ENCODE data around the gene CEP41. TPM values are rescaled to one million over a fixed set of nuclear protein-coding genes. Genes with fewer than 3 reads are reported as not detected.
A peak's percentile ranks its signal among the peaks of the same experiment; 100 is the strongest.

The CEP41 gene
- 6.0 TPM for polyA plus RNA-seq

DNA sequence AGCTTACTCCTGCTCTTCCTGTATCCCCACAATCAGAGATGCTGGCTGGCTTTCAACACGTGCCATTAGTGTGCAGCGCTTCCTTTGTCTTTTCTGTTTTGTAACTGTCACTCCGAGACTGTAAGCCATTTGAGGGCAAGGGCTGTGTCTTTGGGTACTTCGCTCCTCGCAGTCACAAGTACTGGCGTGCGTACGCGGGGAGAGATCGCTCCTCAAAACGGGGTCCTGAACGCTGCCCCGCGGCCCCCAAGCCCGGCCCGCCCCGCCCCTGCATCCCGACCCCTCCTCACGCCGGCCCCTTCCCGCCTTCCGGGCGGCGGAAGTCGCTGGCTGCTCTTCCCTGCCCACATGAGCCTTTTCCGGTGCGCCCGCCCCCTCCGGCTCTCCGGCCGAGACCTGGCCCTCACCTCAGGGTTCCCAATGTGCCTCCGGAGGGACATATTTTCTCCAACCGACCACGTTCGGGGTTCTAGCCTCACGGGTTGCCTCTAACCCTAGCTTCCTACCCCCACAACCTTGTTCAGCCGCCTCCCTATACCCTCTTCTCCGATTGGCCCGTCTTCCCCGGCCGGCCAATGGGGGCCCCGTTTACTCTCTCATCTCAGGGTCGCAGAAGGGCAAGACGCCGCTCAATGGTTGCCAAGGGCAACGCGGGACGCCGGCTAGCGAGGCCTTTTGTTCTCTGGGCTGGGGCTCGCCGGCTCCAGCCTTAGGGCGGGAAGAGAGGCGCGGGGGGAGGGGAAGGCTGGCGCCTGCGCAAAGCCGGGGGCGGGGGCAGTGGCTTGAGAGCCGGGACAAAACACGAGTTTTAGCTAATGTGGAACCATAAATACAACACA is at the start of gene CEP41:
Gene CEP41, minus strand, starts transcription at position 490 of the 839 bp plus-strand sequence. Its CDS starts 50 bp downstream, at position 440.
- Mint-ChIP-seq H3K27me3 (no peaks in the 10 kb centered on the region), H3K4me3 (peak within 1 kb of the TSS; percentile 96 to 99 (median 99)), H3K27ac (peak within 1 kb of the TSS; percentile 83 to 98 (median 92)), H3K4me1 (peaks cover 7 to 11% (median 10%) of the 10 kb centered on the region in 3 donors), H3K36me3 (no peaks in the 10 kb centered on the region), H3K9me3 (peaks cover 0 to 2% (median 0%) of the 10 kb centered on the region in 3 donors)

DNA sequence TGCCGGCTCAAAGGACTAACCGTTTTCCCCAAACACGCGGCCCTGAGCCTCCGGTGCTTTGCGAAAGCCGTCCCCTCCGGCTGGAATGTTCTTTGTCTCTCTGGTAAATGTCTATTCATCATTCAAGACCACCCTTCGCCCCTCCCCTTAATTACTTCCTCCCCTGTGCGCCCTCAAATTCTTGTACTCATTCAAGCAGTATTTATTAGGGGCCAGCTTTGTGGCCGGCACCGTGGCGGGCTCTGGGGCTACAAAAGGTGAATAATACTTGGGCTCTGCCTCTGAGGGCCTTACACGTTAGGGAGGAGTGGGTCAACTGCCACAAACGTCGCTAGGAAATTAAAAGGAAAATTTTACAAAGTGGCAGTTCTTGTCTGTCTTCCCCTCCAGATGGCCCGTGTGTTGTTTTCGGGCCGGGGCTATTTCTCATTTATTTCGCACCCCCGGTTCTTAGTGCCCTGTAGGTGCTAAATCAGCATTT is 49.5 kb upstream of the CEP41 start:
- peaks cover 8 to 25% (median 18%) of the 10 kb centered on the region in 3 donors for H3K4me1 Mint-ChIP-seq
- peak overlapping the region in 3 of 4 donors; percentile 41 to 64 (median 60) for H3K4me3 Mint-ChIP-seq
- peaks cover 6% of the 10 kb centered on the region for H3K36me3 Mint-ChIP-seq
- H3K27ac Mint-ChIP-seq = no peak overlapping the region
- H3K9me3 Mint-ChIP-seq = peaks cover 0 to 2% (median 0%) of the 10 kb centered on the region in 3 donors
- peaks cover 29% of the 10 kb centered on the region for H3K27me3 Mint-ChIP-seq

DNA sequence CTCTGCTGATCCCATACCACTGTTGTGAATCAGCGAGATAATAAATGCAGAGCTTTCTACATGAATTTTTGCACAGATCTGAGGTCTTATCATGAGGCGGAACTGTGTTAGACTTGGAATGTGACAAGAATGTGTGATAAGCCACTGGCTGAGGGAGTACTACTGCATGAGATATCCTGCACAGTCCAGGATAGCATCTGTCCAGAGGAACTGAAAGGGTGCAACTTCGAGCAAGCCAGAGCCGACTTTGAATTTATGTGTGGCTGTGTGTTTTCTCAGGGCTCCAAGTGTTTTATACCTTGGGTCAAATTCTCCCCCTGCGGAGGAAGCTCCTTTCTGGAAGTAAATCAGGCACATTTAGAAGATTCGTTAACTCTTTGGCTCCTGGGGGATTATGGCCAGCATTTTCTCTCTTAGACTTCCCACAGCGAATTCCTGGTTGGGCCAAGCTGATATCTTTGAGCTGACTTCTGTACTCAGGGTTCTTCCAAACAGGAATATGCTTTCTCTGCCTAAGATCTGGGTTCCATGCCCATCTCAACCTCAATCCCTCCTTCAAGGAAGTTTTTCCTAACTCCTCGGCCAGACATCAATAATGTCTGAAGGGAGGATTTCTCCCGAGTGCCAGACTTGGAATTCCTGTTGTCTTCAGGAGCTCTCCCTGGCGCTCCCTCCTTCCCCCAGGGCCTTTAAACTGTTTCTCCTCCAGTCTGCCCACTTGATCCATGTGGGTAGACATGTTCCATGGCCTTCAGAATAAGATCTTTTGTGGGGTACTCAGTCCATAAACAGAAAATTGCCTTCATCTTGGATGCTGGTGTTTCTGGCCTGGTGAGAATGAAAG is 48.5 kb upstream of the CEP41 start:
- Mint-ChIP-seq H3K36me3 (peaks cover 7% of the 10 kb centered on the region), H3K4me1 (peaks cover 14 to 25% (median 21%) of the 10 kb centered on the region in 3 donors), H3K9me3 (peaks cover 0 to 2% (median 0%) of the 10 kb centered on the region in 3 donors), H3K27me3 (peaks cover 34% of the 10 kb centered on the region), H3K27ac (no peak overlapping the region), H3K4me3 (peak overlapping the region in 1 of 4 donors; percentile 92)

DNA sequence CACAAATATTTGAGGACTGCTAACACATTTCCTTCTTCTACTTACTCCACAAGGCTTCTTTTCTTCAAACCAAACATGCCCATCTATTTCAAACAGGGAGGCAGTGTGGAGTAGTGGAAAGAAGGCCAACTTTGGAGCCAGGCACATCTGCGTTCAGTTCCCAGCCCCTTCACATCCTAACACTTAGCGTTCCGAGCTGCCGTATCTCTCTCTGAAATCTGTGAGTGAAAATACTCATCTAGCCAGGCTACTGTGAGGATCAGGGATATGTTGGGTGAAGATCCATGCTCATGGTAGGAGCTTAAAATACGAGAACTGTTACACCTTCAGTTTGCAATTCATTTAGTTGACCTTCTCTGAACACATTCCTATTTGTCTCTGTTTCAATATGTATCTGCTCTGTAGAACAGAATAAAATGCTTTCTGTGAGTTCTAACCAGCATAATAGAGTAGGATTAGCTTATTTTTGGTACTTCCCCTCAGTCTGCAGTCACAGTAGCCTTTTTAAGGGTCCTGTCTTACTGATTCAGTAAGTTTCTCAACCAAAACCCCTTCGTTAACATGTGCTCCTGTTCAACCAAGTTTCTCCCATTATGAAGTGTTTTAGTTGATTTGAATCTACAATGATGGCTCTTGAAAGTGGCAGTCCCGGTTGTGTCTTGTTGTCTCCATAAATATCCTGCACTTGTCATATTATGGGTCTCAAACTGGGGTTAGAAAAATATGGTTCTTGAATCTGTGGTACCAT is 47.8 kb upstream of the CEP41 start:
- peaks cover 38% of the 10 kb centered on the region for H3K27me3 Mint-ChIP-seq
- H3K27ac Mint-ChIP-seq = peak overlapping the region in 1 of 3 donors; percentile 20
- peak overlapping the region in 1 of 4 donors; percentile 92 for H3K4me3 Mint-ChIP-seq

DNA sequence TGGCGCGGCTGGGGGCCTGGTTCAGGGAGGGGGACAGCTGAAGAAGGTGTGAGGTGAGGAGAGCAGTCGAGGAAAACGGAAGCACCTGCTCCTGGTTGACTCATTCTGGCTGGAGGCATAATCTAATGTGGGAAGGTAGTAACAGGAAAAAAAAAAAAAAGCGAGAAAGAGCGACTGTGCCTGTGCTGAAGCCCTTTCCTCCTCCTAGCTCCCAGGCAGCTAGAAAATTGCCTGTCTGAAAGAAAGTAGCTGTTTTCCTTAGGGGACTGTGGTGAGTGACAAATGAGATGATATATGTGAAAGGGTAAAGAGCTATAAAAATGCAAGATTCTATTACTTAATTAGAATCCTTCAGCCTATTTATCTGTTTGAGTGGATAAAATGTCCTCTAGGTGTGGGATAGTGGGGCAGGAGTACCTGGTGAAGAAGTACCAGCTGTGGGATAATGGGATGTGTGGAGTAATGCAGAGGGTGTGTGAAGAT is 46.2 kb upstream of the CEP41 start:
- H3K36me3 Mint-ChIP-seq = peaks cover 5% of the 10 kb centered on the region
- H3K9me3 Mint-ChIP-seq = no peaks in the 10 kb centered on the region
- peaks cover 14 to 18% (median 17%) of the 10 kb centered on the region in 3 donors for H3K4me1 Mint-ChIP-seq
- peak overlapping the region; percentile 85 to 96 (median 93) for H3K4me3 Mint-ChIP-seq
- no peak overlapping the region for H3K27ac Mint-ChIP-seq
- H3K27me3 Mint-ChIP-seq = peaks cover 31% of the 10 kb centered on the region

More for the DNA sequence above, 47.8 kb upstream of the CEP41 start:
- H3K9me3 Mint-ChIP-seq = peaks cover 0 to 2% (median 0%) of the 10 kb centered on the region in 3 donors
- peaks cover 14 to 25% (median 21%) of the 10 kb centered on the region in 3 donors for H3K4me1 Mint-ChIP-seq
- H3K36me3 Mint-ChIP-seq = peaks cover 5% of the 10 kb centered on the region

- H3K4me3 Mint-ChIP-seq = peak overlapping the region; percentile 85 to 96 (median 93)
- H3K27ac Mint-ChIP-seq = no peak overlapping the region
- H3K4me1 Mint-ChIP-seq = peaks cover 14 to 18% (median 17%) of the 10 kb centered on the region in 3 donors
- peaks cover 30% of the 10 kb centered on the region for H3K27me3 Mint-ChIP-seq
- no peaks in the 10 kb centered on the region for H3K9me3 Mint-ChIP-seq
- H3K36me3 Mint-ChIP-seq = peaks cover 5% of the 10 kb centered on the region
Measured at GRCh38 chr7:130486114-130486953, 45.5 kb upstream of the CEP41 start.

DNA sequence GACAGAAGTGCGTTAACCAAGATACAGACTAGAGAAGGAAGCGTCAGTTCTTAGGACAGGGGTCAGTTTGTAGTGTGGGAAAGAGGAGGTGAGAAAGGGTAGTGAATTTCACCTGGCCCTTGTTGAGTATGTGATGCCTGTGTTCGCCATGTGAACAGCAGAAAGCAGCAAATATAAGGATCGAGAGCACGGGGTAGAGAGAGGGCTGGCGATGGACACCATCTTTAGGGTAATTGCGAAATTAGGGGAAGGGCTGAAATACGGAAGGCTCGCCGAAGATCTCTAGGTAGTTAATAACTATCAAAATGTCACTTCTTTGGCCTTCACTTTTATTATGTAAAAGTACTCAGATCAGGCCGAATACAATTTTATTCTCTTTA is 44.9 kb upstream of the CEP41 start:
- H3K9me3 Mint-ChIP-seq = no peaks in the 10 kb centered on the region
- peaks cover 5% of the 10 kb centered on the region for H3K36me3 Mint-ChIP-seq
- peak overlapping the region in 1 of 3 donors; percentile 11 for H3K27ac Mint-ChIP-seq
- H3K4me3 Mint-ChIP-seq = peak overlapping the region; percentile 85 to 96 (median 93)
- peaks cover 25% of the 10 kb centered on the region for H3K27me3 Mint-ChIP-seq
- H3K4me1 Mint-ChIP-seq = peaks cover 14% of the 10 kb centered on the region in 3 donors

GRCh38 chr7:130483031-130483430 is 42.2 kb upstream of the CEP41 start:
- H3K27me3 Mint-ChIP-seq = peaks cover 18% of the 10 kb centered on the region
- peaks cover 7 to 14% (median 14%) of the 10 kb centered on the region in 3 donors for H3K4me1 Mint-ChIP-seq
- H3K27ac Mint-ChIP-seq = no peak overlapping the region
- peaks cover 3% of the 10 kb centered on the region for H3K36me3 Mint-ChIP-seq
- H3K4me3 Mint-ChIP-seq = no peak overlapping the region
- peaks cover 1 to 6% (median 5%) of the 10 kb centered on the region in 3 donors for H3K9me3 Mint-ChIP-seq

- Mint-ChIP-seq H3K36me3 (peaks cover 3% of the 10 kb centered on the region), H3K4me3 (no peak overlapping the region), H3K9me3 (peaks cover 2 to 7% (median 7%) of the 10 kb centered on the region in 3 donors), H3K4me1 (peaks cover 7 to 12% (median 10%) of the 10 kb centered on the region in 3 donors), H3K27me3 (peaks cover 15% of the 10 kb centered on the region), H3K27ac (no peak overlapping the region)
Measured at GRCh38 chr7:130481898-130482297, 41.1 kb upstream of the CEP41 start.

DNA sequence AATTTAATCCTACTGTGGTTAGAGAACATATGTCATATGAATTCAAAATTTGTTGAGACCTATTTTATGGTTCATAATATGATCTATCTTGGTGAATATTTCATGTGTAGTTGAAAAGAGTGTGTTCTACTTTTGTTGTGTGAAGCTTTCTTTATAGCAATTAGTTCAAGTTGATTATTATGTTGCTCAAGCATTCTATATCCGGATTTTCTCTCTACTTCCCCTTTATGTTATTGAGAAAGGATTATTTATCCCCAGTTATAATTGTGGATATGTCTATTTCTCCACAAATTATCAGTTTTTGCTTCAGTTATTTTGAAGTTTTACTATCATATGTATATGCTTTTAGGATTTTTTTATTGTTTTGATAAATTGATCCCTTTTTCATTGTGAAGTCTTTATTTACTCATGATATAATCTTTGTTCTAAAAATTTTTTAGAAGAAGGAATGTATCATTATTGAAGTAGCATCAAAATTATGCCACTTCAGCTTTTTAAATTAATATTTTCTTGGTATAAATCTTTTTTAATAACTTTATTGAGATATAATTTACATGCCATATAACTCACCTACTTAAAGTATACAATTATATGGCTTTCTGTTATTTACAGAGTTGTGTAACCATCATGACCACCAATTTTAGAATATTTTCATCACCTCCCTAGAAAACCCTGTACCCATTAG is 39.0 kb upstream of the CEP41 start:
- peaks cover 0 to 8% (median 0%) of the 10 kb centered on the region in 3 donors for H3K4me1 Mint-ChIP-seq
- H3K4me3 Mint-ChIP-seq = no peak overlapping the region
- H3K36me3 Mint-ChIP-seq = no peaks in the 10 kb centered on the region
- H3K27ac Mint-ChIP-seq = no peak overlapping the region
- H3K27me3 Mint-ChIP-seq = peaks cover 10% of the 10 kb centered on the region
- H3K9me3 Mint-ChIP-seq = peaks cover 2 to 7% (median 7%) of the 10 kb centered on the region in 3 donors

GRCh38 chr7:130478991-130479390 is 38.2 kb upstream of the CEP41 start:
- Mint-ChIP-seq H3K27ac (no peak overlapping the region), H3K4me3 (no peak overlapping the region), H3K36me3 (no peaks in the 10 kb centered on the region), H3K27me3 (peaks cover 7% of the 10 kb centered on the region), H3K9me3 (peaks cover 2 to 7% (median 7%) of the 10 kb centered on the region in 3 donors), H3K4me1 (peaks cover 0 to 7% (median 5%) of the 10 kb centered on the region in 3 donors)

GRCh38 chr7:130476297-130477150 is 35.7 kb upstream of the CEP41 start:
- H3K9me3 Mint-ChIP-seq = peaks cover 2 to 7% (median 7%) of the 10 kb centered on the region in 3 donors
- H3K36me3 Mint-ChIP-seq = no peaks in the 10 kb centered on the region
- peak overlapping the region in 2 of 4 donors; percentile 49 to 67 for H3K4me3 Mint-ChIP-seq
- peak overlapping the region in 1 of 3 donors; percentile 1 for H3K27ac Mint-ChIP-seq
- peaks cover 3% of the 10 kb centered on the region for H3K27me3 Mint-ChIP-seq
- H3K4me1 Mint-ChIP-seq = peaks cover 8 to 20% (median 13%) of the 10 kb centered on the region in 3 donors
